MM.1S (cell line): Measurements from ENCODE around the gene CHST11.
A peak's percentile ranks its signal among the peaks of the same experiment; 100 is the strongest.

ENCODE experiments used
- DNase-seq: peaks from one replicate; pipeline ENCODE4 v3.0.0-alpha.2; 2015
- H2AFZ ChIP-seq: fragments of 300-600 bp; sonication (generic); 2 replicates; pipeline ENCODE4 v1.6.0; 2016; ENCODE audit warnings: antibody characterized with exemption, low read length
- H3F3A ChIP-seq: fragments of 300-600 bp; sonication (generic); 2 replicates; pipeline ENCODE4 v1.6.1; 2016; ENCODE audit warnings: mild to moderate bottlenecking, antibody characterized with exemption, low read length, moderate library complexity, mixed read lengths; ENCODE audit not compliant: insufficient read depth
- H3K27ac ChIP-seq: fragments of 300-600 bp; sonication (generic); 2 replicates; pipeline ENCODE4 v1.5.1; 2016; ENCODE audit warnings: mild to moderate bottlenecking, low read length
- H3K27me3 ChIP-seq: fragments of 300-600 bp; sonication (generic); replicated peaks from 2 replicates; pipeline ENCODE4 v1.6.0; 2016; ENCODE audit warnings: low read length; ENCODE audit not compliant: insufficient read depth
- H3K36me3 ChIP-seq: fragments of 300-600 bp; sonication (generic); replicated peaks from 2 replicates; pipeline ENCODE4 v1.6.1; 2016; ENCODE audit warnings: mild to moderate bottlenecking, low read length, mixed read lengths; ENCODE audit not compliant: insufficient read depth
- H3K4me1 ChIP-seq: fragments of 300-600 bp; sonication (generic); 2 replicates; pipeline ENCODE4 v1.6.1; 2016; ENCODE audit warnings: low read length, mixed read lengths
- H3K4me2 ChIP-seq: fragments of 300-600 bp; sonication (generic); 2 replicates; pipeline ENCODE4 v1.6.0; 2016; ENCODE audit warnings: low read depth, low read length
- H3K4me3 ChIP-seq: fragments of 300-600 bp; sonication (generic); 2 replicates; pipeline ENCODE4 v1.5.1; 2016; ENCODE audit warnings: low read length, mixed read lengths
- H3K79me2 ChIP-seq: fragments of 300-600 bp; sonication (generic); 2 replicates; pipeline ENCODE4 v1.6.1; 2016; ENCODE audit warnings: mixed run types, low read length, mixed read lengths
- H3K9ac ChIP-seq: fragments of 300-600 bp; sonication (generic); 2 replicates; pipeline ENCODE4 v1.6.1; 2016; ENCODE audit warnings: low read length, mixed read lengths
- H3K9me2 ChIP-seq: fragments of 300-600 bp; sonication (generic); replicated peaks from 2 replicates; pipeline ENCODE4 v1.6.1; 2016; ENCODE audit warnings: mild to moderate bottlenecking, low read length, mixed read lengths; ENCODE audit not compliant: insufficient read depth
- H3K9me3 ChIP-seq: fragments of 300-600 bp; sonication (generic); replicated peaks from 2 replicates; pipeline ENCODE4 v1.6.1; 2016; ENCODE audit warnings: mild to moderate bottlenecking, low read length, mixed read lengths; ENCODE audit not compliant: insufficient read depth
- H4K20me1 ChIP-seq: fragments of 300-600 bp; sonication (generic); 2 replicates; pipeline ENCODE4 v1.6.1; 2016; ENCODE audit warnings: mild to moderate bottlenecking, low read length, moderate library complexity, mixed read lengths; ENCODE audit not compliant: insufficient read depth
- EZH2 ChIP-seq: fragments of 300-600 bp; sonication (generic); optimal IDR thresholded peaks from 2 replicates; pipeline ENCODE3; 2017; ENCODE audit warnings: low read depth, mild to moderate bottlenecking, antibody characterized with exemption, low read length, mixed read lengths
- EZH2phosphoT487 ChIP-seq: fragments of 300-600 bp; sonication (generic); IDR thresholded peaks from 2 replicates; pipeline ENCODE4 v1.6.1; 2018; ENCODE audit warnings: antibody characterized with exemption, low read length
- TF ChIP-seq, protein P1 (sequence below): fragments of 300-600 bp; sonication (generic); IDR thresholded peaks from 2 replicates; pipeline ENCODE4 v1.5.1; 2016; ENCODE audit warnings: antibody characterized with exemption, low read length, mixed read lengths

CHST11 gene

DNA sequence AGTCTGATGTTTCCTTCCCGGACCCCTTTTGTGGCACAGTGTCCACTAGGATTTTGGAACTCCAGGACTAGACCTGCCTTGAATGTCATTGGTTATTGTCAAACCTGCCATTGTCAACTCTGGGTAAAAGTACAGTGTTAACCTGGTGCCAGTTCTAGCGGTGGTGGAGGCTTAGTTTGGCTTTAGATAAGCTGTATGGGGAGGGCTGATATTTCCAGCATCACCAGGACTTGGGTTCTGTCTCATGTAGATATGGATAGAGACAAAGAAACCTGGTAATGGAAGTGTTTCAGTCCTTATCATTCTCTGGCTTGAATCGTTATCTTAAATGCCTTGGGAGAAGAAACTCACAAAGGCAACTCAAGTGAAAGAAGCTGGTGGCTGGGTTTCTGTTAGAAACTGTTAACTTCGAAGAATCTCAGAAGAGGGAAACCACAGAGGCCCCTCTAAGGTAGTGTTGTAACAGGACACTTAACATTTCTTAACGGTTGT is 10.6 kb downstream of the CHST11 start:
- Histone ChIP-seq H2AFZ (no peak overlapping the region), H3K9me2 (no peaks in the 10 kb centered on the region), H4K20me1 (no peaks in the 10 kb centered on the region), H3F3A (peaks cover 26% of the 10 kb centered on the region), H3K4me1 (peaks cover 41% of the 10 kb centered on the region), H3K79me2 (peaks cover 99% of the 10 kb centered on the region), H3K27ac (peak overlapping the region; percentile 42; the same call in 1 of the 2 replicates), H3K4me3 (peak overlapping the region; percentile 7; the same call in 1 of the 2 replicates), H3K9ac (no peak overlapping the region), H3K9me3 (no peaks in the 10 kb centered on the region), H3K27me3 (no peaks in the 10 kb centered on the region), H3K4me2 (peak overlapping the region; percentile 56), H3K36me3 (no peaks in the 10 kb centered on the region)
- TF ChIP-seq EZH2 (no peak), EZH2phosphoT487 (no peak)
- TF ChIP-seq, protein P1, sequence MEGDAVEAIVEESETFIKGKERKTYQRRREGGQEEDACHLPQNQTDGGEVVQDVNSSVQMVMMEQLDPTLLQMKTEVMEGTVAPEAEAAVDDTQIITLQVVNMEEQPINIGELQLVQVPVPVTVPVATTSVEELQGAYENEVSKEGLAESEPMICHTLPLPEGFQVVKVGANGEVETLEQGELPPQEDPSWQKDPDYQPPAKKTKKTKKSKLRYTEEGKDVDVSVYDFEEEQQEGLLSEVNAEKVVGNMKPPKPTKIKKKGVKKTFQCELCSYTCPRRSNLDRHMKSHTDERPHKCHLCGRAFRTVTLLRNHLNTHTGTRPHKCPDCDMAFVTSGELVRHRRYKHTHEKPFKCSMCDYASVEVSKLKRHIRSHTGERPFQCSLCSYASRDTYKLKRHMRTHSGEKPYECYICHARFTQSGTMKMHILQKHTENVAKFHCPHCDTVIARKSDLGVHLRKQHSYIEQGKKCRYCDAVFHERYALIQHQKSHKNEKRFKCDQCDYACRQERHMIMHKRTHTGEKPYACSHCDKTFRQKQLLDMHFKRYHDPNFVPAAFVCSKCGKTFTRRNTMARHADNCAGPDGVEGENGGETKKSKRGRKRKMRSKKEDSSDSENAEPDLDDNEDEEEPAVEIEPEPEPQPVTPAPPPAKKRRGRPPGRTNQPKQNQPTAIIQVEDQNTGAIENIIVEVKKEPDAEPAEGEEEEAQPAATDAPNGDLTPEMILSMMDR: no peak
- DNase-seq: peak; percentile 56

DNA sequence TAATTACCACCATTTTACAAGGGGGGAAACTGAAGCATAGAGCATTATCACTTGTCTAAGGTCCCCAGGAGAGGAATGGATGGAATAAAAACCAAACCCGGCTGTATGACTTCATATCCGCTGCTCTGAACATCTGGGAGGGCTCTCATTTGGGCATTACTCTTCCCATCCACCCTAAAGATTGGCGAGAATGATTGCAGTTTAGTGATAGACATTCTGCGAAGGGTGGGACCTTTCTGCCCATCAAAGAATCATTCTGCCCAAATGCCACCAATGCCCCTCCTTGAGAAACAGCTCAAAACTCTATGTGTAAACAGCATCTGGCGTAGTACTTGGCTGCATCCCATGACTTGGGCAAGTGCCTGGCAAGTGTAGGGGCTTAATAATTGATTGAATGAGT is 11.6 kb downstream of the CHST11 start:
- Histone ChIP-seq H3K27me3 (no peaks in the 10 kb centered on the region), H3K79me2 (peaks cover 99% of the 10 kb centered on the region), H3K27ac (no peak overlapping the region), H3F3A (peaks cover 16% of the 10 kb centered on the region; the same call in 1 of the 2 replicates), H3K9me2 (no peaks in the 10 kb centered on the region), H2AFZ (no peak overlapping the region), H3K4me2 (no peak overlapping the region), H3K4me1 (peaks cover 41% of the 10 kb centered on the region), H4K20me1 (no peaks in the 10 kb centered on the region), H3K4me3 (no peak overlapping the region), H3K36me3 (no peaks in the 10 kb centered on the region), H3K9ac (no peak overlapping the region), H3K9me3 (no peaks in the 10 kb centered on the region)
- TF ChIP-seq EZH2 (no peak), EZH2phosphoT487 (no peak)
- TF ChIP-seq, protein P1: no peak
- no peak for DNase-seq

DNA sequence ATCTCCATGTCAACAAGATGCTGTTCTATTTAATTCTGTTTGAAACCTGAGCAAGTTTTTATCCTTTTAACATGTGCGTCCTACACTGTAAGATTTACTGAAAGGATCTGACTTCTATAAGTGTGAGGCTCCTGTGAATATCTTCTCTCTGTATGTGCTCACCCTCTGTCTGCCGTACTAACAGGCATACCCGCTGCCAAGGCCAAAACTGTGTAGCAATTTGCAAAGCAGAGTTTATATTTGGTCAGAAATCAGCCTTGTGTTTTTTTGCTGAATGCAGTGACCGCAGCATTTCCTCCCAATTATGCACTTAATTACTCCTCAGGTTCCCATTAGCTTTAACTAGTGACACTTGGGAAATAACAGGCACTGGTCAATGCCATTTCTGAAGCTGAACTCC is 12.3 kb downstream of the CHST11 start:
- H3F3A ChIP-seq: peaks cover 15% of the 10 kb centered on the region; the same call in 1 of the 2 replicates
- no peak for TF ChIP-seq EZH2phosphoT487
- TF ChIP-seq EZH2: no peak
- TF ChIP-seq, protein P1: no peak
- H3K9ac ChIP-seq: no peak overlapping the region
- H3K36me3 ChIP-seq: no peaks in the 10 kb centered on the region
- no peaks in the 10 kb centered on the region for H3K9me3 ChIP-seq
- H3K9me2 ChIP-seq: no peaks in the 10 kb centered on the region
- H3K4me1 ChIP-seq: peaks cover 38% of the 10 kb centered on the region
- H2AFZ ChIP-seq: no peak overlapping the region
- H3K79me2 ChIP-seq: peaks cover 99% of the 10 kb centered on the region
- H3K27ac ChIP-seq: no peak overlapping the region
- no peaks in the 10 kb centered on the region for H4K20me1 ChIP-seq
- H3K4me2 ChIP-seq: no peak overlapping the region
- no peaks in the 10 kb centered on the region for H3K27me3 ChIP-seq
- no peak overlapping the region for H3K4me3 ChIP-seq
- DNase-seq: no peak
